Measurements from ENCODE around the gene MYH10.

The MYH10 gene

GRCh38 chr17:8476741-8477140 lies 153.8 kb downstream of the MYH10 start:
- H3K9me3 ChIP-seq (ENCODE audit: insufficient read depth, low read depth, low read length): no peaks in the 10 kb centered on the region
- peaks cover 91% of the 10 kb centered on the region for H3K36me3 ChIP-seq (ENCODE audit: insufficient read depth, low read depth, low read length)
- H3K4me1 ChIP-seq (ENCODE audit: insufficient read depth, low read length): no peaks in the 10 kb centered on the region; the same call in 1 of the 2 replicates
- H3K27ac ChIP-seq (ENCODE audit: low read length): no peak overlapping the region
- H3K4me3 ChIP-seq (ENCODE audit: low read length): no peak overlapping the region
- no peak overlapping the region for H3K9ac ChIP-seq (ENCODE audit: low read depth, low read length)
- no peaks in the 10 kb centered on the region for H3K27me3 ChIP-seq (ENCODE audit: insufficient read depth, low read length)

- Histone ChIP-seq H3K4me3 (ENCODE audit: low read length) (no peak overlapping the region), H3K27ac (ENCODE audit: low read length) (no peak overlapping the region), H3K4me1 (ENCODE audit: insufficient read depth, low read length) (no peaks in the 10 kb centered on the region), H3K9ac (ENCODE audit: low read depth, low read length) (no peak overlapping the region), H3K9me3 (ENCODE audit: insufficient read depth, low read depth, low read length) (no peaks in the 10 kb centered on the region), H3K36me3 (ENCODE audit: insufficient read depth, low read depth, low read length) (peaks cover 86% of the 10 kb centered on the region), H3K27me3 (ENCODE audit: insufficient read depth, low read length) (no peaks in the 10 kb centered on the region)
These were observed 154.7 kb downstream of the MYH10 start for GRCh38 chr17:8475781-8476180.

- Histone ChIP-seq H3K4me3 (ENCODE audit: low read length) (no peak overlapping the region), H3K9me3 (ENCODE audit: insufficient read depth, low read depth, low read length) (no peaks in the 10 kb centered on the region), H3K27ac (ENCODE audit: low read length) (no peak overlapping the region), H3K9ac (ENCODE audit: low read depth, low read length) (no peak overlapping the region), H3K4me1 (ENCODE audit: insufficient read depth, low read length) (no peaks in the 10 kb centered on the region), H3K27me3 (ENCODE audit: insufficient read depth, low read length) (no peaks in the 10 kb centered on the region), H3K36me3 (ENCODE audit: insufficient read depth, low read depth, low read length) (peaks cover 81% of the 10 kb centered on the region)
These were observed 155.3 kb downstream of the MYH10 start for GRCh38 chr17:8475227-8475626.

GRCh38 chr17:8474826-8475225 lies 155.7 kb downstream of the MYH10 start:
- Histone ChIP-seq H3K4me1 (ENCODE audit: insufficient read depth, low read length) (no peaks in the 10 kb centered on the region), H3K36me3 (ENCODE audit: insufficient read depth, low read depth, low read length) (peaks cover 77% of the 10 kb centered on the region)

GRCh38 chr17:8473451-8474192 lies 156.9 kb downstream of the MYH10 start:
- Histone ChIP-seq H3K27ac (ENCODE audit: low read length) (no peak overlapping the region), H3K4me1 (ENCODE audit: insufficient read depth, low read length) (no peaks in the 10 kb centered on the region), H3K36me3 (ENCODE audit: insufficient read depth, low read depth, low read length) (peaks cover 65% of the 10 kb centered on the region), H3K4me3 (ENCODE audit: low read length) (no peak overlapping the region), H3K9me3 (ENCODE audit: insufficient read depth, low read depth, low read length) (no peaks in the 10 kb centered on the region), H3K9ac (ENCODE audit: low read depth, low read length) (no peak overlapping the region), H3K27me3 (ENCODE audit: insufficient read depth, low read length) (no peaks in the 10 kb centered on the region)

More at GRCh38 chr17:8474826-8475225, 155.7 kb downstream of the MYH10 start:
- Histone ChIP-seq H3K27me3 (ENCODE audit: insufficient read depth, low read length) (no peaks in the 10 kb centered on the region), H3K4me3 (ENCODE audit: low read length) (no peak overlapping the region), H3K9me3 (ENCODE audit: insufficient read depth, low read depth, low read length) (no peaks in the 10 kb centered on the region), H3K27ac (ENCODE audit: low read length) (no peak overlapping the region), H3K9ac (ENCODE audit: low read depth, low read length) (no peak overlapping the region)

GRCh38 chr17:8472663-8473062 lies 157.9 kb downstream of the MYH10 start:
- H3K36me3 ChIP-seq (ENCODE audit: insufficient read depth, low read depth, low read length): peaks cover 64% of the 10 kb centered on the region
- no peaks in the 10 kb centered on the region for H3K9me3 ChIP-seq (ENCODE audit: insufficient read depth, low read depth, low read length)
- no peak overlapping the region for H3K9ac ChIP-seq (ENCODE audit: low read depth, low read length)
- H3K27me3 ChIP-seq (ENCODE audit: insufficient read depth, low read length): no peaks in the 10 kb centered on the region
- H3K4me3 ChIP-seq (ENCODE audit: low read length): no peak overlapping the region
- no peaks in the 10 kb centered on the region for H3K4me1 ChIP-seq (ENCODE audit: insufficient read depth, low read length)
- H3K27ac ChIP-seq (ENCODE audit: low read length): no peak overlapping the region

GRCh38 chr17:8470447-8471047 lies 160.0 kb downstream of the MYH10 start:
- Histone ChIP-seq H3K9ac (ENCODE audit: low read depth, low read length) (no peak overlapping the region), H3K36me3 (ENCODE audit: insufficient read depth, low read depth, low read length) (peaks cover 57% of the 10 kb centered on the region), H3K4me3 (ENCODE audit: low read length) (no peak overlapping the region), H3K4me1 (ENCODE audit: insufficient read depth, low read length) (no peaks in the 10 kb centered on the region), H3K27me3 (ENCODE audit: insufficient read depth, low read length) (no peaks in the 10 kb centered on the region), H3K27ac (ENCODE audit: low read length) (no peak overlapping the region), H3K9me3 (ENCODE audit: insufficient read depth, low read depth, low read length) (no peaks in the 10 kb centered on the region)

- Histone ChIP-seq H3K9ac (ENCODE audit: low read depth, low read length) (no peak overlapping the region), H3K27ac (ENCODE audit: low read length) (no peak overlapping the region), H3K36me3 (ENCODE audit: insufficient read depth, low read depth, low read length) (peaks cover 51% of the 10 kb centered on the region), H3K4me1 (ENCODE audit: insufficient read depth, low read length) (no peaks in the 10 kb centered on the region; the same call in 1 of the 2 replicates), H3K9me3 (ENCODE audit: insufficient read depth, low read depth, low read length) (no peaks in the 10 kb centered on the region), H3K27me3 (ENCODE audit: insufficient read depth, low read length) (no peaks in the 10 kb centered on the region), H3K4me3 (ENCODE audit: low read length) (no peak overlapping the region)
These were observed 160.6 kb downstream of the MYH10 start for GRCh38 chr17:8469964-8470363.

GRCh38 chr17:8468980-8469379 lies 161.5 kb downstream of the MYH10 start:
- no peaks in the 10 kb centered on the region for H3K9me3 ChIP-seq (ENCODE audit: insufficient read depth, low read depth, low read length)
- H3K27ac ChIP-seq (ENCODE audit: low read length): no peak overlapping the region
- H3K4me1 ChIP-seq (ENCODE audit: insufficient read depth, low read length): no peaks in the 10 kb centered on the region; the same call in 1 of the 2 replicates
- H3K9ac ChIP-seq (ENCODE audit: low read depth, low read length): no peak overlapping the region
- peaks cover 42% of the 10 kb centered on the region for H3K36me3 ChIP-seq (ENCODE audit: insufficient read depth, low read depth, low read length)
- H3K27me3 ChIP-seq (ENCODE audit: insufficient read depth, low read length): no peaks in the 10 kb centered on the region
- no peak overlapping the region for H3K4me3 ChIP-seq (ENCODE audit: low read length)

- Histone ChIP-seq H3K36me3 (ENCODE audit: insufficient read depth, low read depth, low read length) (peaks cover 43% of the 10 kb centered on the region), H3K27ac (ENCODE audit: low read length) (no peak overlapping the region), H3K27me3 (ENCODE audit: insufficient read depth, low read length) (no peaks in the 10 kb centered on the region), H3K9me3 (ENCODE audit: insufficient read depth, low read depth, low read length) (no peaks in the 10 kb centered on the region), H3K4me3 (ENCODE audit: low read length) (no peak overlapping the region), H3K4me1 (ENCODE audit: insufficient read depth, low read length) (no peaks in the 10 kb centered on the region; the same call in 1 of the 2 replicates), H3K9ac (ENCODE audit: low read depth, low read length) (no peak overlapping the region)
These were observed 162.4 kb downstream of the MYH10 start for GRCh38 chr17:8468127-8468526.

- H3K27me3 ChIP-seq (ENCODE audit: insufficient read depth, low read length): no peaks in the 10 kb centered on the region
- no peaks in the 10 kb centered on the region; the same call in 1 of the 2 replicates for H3K4me1 ChIP-seq (ENCODE audit: insufficient read depth, low read length)
- H3K36me3 ChIP-seq (ENCODE audit: insufficient read depth, low read depth, low read length): peaks cover 49% of the 10 kb centered on the region
- H3K9ac ChIP-seq (ENCODE audit: low read depth, low read length): no peak overlapping the region
- H3K4me3 ChIP-seq (ENCODE audit: low read length): no peak overlapping the region
- H3K27ac ChIP-seq (ENCODE audit: low read length): no peak overlapping the region
- no peaks in the 10 kb centered on the region for H3K9me3 ChIP-seq (ENCODE audit: insufficient read depth, low read depth, low read length)
These were observed 163.0 kb downstream of the MYH10 start for GRCh38 chr17:8467527-8467926.

- H3K27ac ChIP-seq (ENCODE audit: low read length): no peak overlapping the region
- peaks cover 51% of the 10 kb centered on the region for H3K36me3 ChIP-seq (ENCODE audit: insufficient read depth, low read depth, low read length)
These were observed 163.7 kb downstream of the MYH10 start for GRCh38 chr17:8466873-8467272.

More at GRCh38 chr17:8466873-8467272, 163.7 kb downstream of the MYH10 start:
- Histone ChIP-seq H3K9ac (ENCODE audit: low read depth, low read length) (no peak overlapping the region), H3K9me3 (ENCODE audit: insufficient read depth, low read depth, low read length) (no peaks in the 10 kb centered on the region), H3K4me1 (ENCODE audit: insufficient read depth, low read length) (no peaks in the 10 kb centered on the region; the same call in 1 of the 2 replicates), H3K27me3 (ENCODE audit: insufficient read depth, low read length) (no peaks in the 10 kb centered on the region), H3K4me3 (ENCODE audit: low read length) (no peak overlapping the region)
